ENCODE data around the gene NACAD. TPM values are rescaled to one million over a fixed set of nuclear protein-coding genes. Genes with fewer than 3 reads are reported as not detected.

NACAD gene
- total and polyA plus RNA-seq, 3 donors from 2014 or later: 6.9 to 12.0 (median 8.7) TPM

- Histone ChIP-seq H3K4me1 (no peaks in the 10 kb centered on the region), H3K9me3 (no peaks in the 10 kb centered on the region), H3K4me3 (no peak overlapping the region), H3K27ac (no peak overlapping the region), H3K36me3 (ENCODE audit: low read depth, missing control alignments) (no peaks in the 10 kb centered on the region), H3K27me3 (no peaks in the 10 kb centered on the region)
- 88 to 100% methylated on average over 1 of the region's 1 CpG for WGBS, 2 donors
- TF ChIP-seq POLR2A (IDR thresholded peaks at IDR 0.05) (no peak), CTCF (IDR thresholded peaks at IDR 0.05) (no peak)
- no peak for DNase-seq
- intact Hi-C loops (cut with DNase I; ENCODE audit: low total_unique reads): no loop called here
Measured at GRCh38 chr7:45061806-45062425, 26.9 kb downstream of the NACAD start.

- no peak for TF ChIP-seq POLR2A (IDR thresholded peaks at IDR 0.05)
- TF ChIP-seq CTCF (IDR thresholded peaks at IDR 0.05): no peak
- no peaks in the 10 kb centered on the region for H3K9me3 ChIP-seq
- no peaks in the 10 kb centered on the region for H3K27me3 ChIP-seq
- intact Hi-C loops (cut with DNase I; ENCODE audit: low total_unique reads): no loop called here
- no peak overlapping the region for H3K27ac ChIP-seq
- H3K4me1 ChIP-seq: no peaks in the 10 kb centered on the region
- H3K36me3 ChIP-seq (ENCODE audit: low read depth, missing control alignments): no peaks in the 10 kb centered on the region
- no peak for DNase-seq
- no peak overlapping the region for H3K4me3 ChIP-seq
- 98 to 100% methylated on average over 2 of the region's 2 CpGs for WGBS, 2 donors
Measured at GRCh38 chr7:45061352-45061751, 27.4 kb downstream of the NACAD start.

GRCh38 chr7:45060295-45060694 lies 28.5 kb downstream of the NACAD start:
- intact Hi-C loops (cut with DNase I; ENCODE audit: low total_unique reads): no loop called here
- Histone ChIP-seq H3K27me3 (no peaks in the 10 kb centered on the region), H3K36me3 (ENCODE audit: low read depth, missing control alignments) (no peaks in the 10 kb centered on the region), H3K27ac (no peak overlapping the region), H3K9me3 (no peaks in the 10 kb centered on the region), H3K4me3 (no peak overlapping the region), H3K4me1 (no peaks in the 10 kb centered on the region)
- TF ChIP-seq POLR2A (IDR thresholded peaks at IDR 0.05): no peak
- no peak for TF ChIP-seq CTCF (IDR thresholded peaks at IDR 0.05)
- DNase-seq: no peak
- 92 to 96% methylated on average over 3 of the region's 3 CpGs for WGBS, 2 donors

GRCh38 chr7:45057878-45058277 lies 30.9 kb downstream of the NACAD start:
- TF ChIP-seq CTCF (IDR thresholded peaks at IDR 0.05): no peak
- TF ChIP-seq POLR2A (IDR thresholded peaks at IDR 0.05): no peak
- Histone ChIP-seq H3K9me3 (no peaks in the 10 kb centered on the region), H3K27me3 (no peaks in the 10 kb centered on the region), H3K4me1 (no peaks in the 10 kb centered on the region), H3K4me3 (no peak overlapping the region), H3K36me3 (ENCODE audit: low read depth, missing control alignments) (no peaks in the 10 kb centered on the region), H3K27ac (no peak overlapping the region)
- intact Hi-C loops (cut with DNase I; ENCODE audit: low total_unique reads): no loop called here
- WGBS, 2 donors: 95 to 100% methylated on average over 5 of the region's 5 CpGs
- DNase-seq: no peak

- intact Hi-C loops (cut with DNase I; ENCODE audit: low total_unique reads): no loop called here
- 95 to 97% methylated on average over 5 of the region's 5 CpGs for WGBS, 2 donors
- no peaks in the 10 kb centered on the region for H3K36me3 ChIP-seq (ENCODE audit: low read depth, missing control alignments)
- no peaks in the 10 kb centered on the region for H3K9me3 ChIP-seq
- DNase-seq: no peak
- H3K27me3 ChIP-seq: no peaks in the 10 kb centered on the region
- no peaks in the 10 kb centered on the region for H3K4me1 ChIP-seq
- H3K27ac ChIP-seq: no peak overlapping the region
- no peak overlapping the region for H3K4me3 ChIP-seq
- TF ChIP-seq CTCF (IDR thresholded peaks at IDR 0.05): no peak
Measured at GRCh38 chr7:45055594-45056219, 33.1 kb downstream of the NACAD start.
